Keratinocyte (primary cell): ENCODE measurements around the gene SAMD4A.

Experiments used
- EZH2 ChIP-seq: IDR thresholded peaks from one replicate; pipeline ENCODE4 v1.6.1; 2012; ENCODE audit warnings: inconsistent platforms, mild to moderate bottlenecking, low read length, moderate library complexity
- TF ChIP-seq, protein P1 (sequence below), 3 experiments: IDR thresholded peaks in 1 of 3; conservative IDR thresholded peaks in 1 of 3; optimal IDR thresholded peaks in 1 of 3; 2 replicates in 2 of 3; 3 replicates in 1 of 3; pipeline versions ENCODE3 to v1.5.1; 2011; ENCODE audit warnings: low read length in 3 of 3, mild to moderate bottlenecking in 3 of 3, moderate library complexity in 2 of 3, control low read depth in 1 of 3, inconsistent platforms in 1 of 3; ENCODE audit not compliant: insufficient read depth in 2 of 3; ENCODE audit errors: extremely low read depth in 1 of 3

DNA sequence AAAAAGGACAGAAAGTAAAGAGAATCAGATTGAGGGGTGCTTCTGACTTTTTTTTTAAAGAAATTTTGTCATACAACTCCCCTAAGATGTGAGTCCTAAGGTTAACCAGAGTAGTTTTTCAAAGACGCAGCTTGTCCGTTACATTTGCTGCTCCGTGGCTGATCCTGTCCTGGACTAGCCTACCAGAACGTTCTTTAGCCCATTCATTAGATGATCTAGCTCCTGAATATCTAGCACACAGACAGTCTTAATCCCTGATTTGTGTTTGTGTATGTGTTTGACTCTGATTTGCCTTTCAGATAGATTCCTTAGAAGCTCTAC is 60.3 kb downstream of the SAMD4A start:
- TF ChIP-seq, protein P1, sequence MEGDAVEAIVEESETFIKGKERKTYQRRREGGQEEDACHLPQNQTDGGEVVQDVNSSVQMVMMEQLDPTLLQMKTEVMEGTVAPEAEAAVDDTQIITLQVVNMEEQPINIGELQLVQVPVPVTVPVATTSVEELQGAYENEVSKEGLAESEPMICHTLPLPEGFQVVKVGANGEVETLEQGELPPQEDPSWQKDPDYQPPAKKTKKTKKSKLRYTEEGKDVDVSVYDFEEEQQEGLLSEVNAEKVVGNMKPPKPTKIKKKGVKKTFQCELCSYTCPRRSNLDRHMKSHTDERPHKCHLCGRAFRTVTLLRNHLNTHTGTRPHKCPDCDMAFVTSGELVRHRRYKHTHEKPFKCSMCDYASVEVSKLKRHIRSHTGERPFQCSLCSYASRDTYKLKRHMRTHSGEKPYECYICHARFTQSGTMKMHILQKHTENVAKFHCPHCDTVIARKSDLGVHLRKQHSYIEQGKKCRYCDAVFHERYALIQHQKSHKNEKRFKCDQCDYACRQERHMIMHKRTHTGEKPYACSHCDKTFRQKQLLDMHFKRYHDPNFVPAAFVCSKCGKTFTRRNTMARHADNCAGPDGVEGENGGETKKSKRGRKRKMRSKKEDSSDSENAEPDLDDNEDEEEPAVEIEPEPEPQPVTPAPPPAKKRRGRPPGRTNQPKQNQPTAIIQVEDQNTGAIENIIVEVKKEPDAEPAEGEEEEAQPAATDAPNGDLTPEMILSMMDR (optimal IDR thresholded peaks at IDR 0.05 in 1 of 3, IDR thresholded peaks at IDR 0.05 in 1 of 3, conservative IDR thresholded peaks at IDR 0.05 in 1 of 3; ENCODE audit: extremely low read depth in 1 of 3, insufficient read depth in 2 of 3, low read length in 3 of 3) = no peak
- TF ChIP-seq EZH2 = no peak
